Brain microvascular endothelial cell (primary cell): ENCODE measurements around the gene PIK3R2.
"Not testable (repeated sequence)": the region's sequence is repeated elsewhere in the genome, so short reads cannot be mapped to it uniquely, and the experiment has no call there.

Experiments used
- DNase-seq: peaks from one replicate; pipeline ENCODE4 v3.0.0-alpha.2; 2020
- H3K27ac ChIP-seq: fragments of 250-450 bp; sonication (Bioruptor Pico); 2 replicates; pipeline ENCODE4 v1.5.1; 2020; ENCODE audit warnings: mild to moderate bottlenecking, moderate library complexity
- H3K27me3 ChIP-seq: fragments of 250-450 bp; sonication (Bioruptor Pico); replicated peaks from 2 replicates; pipeline ENCODE4 v1.5.1; 2020; ENCODE audit warnings: mild to moderate bottlenecking
- H3K36me3 ChIP-seq: fragments of 250-450 bp; sonication (Bioruptor Pico); replicated peaks from 2 replicates; pipeline ENCODE4 v1.5.1; 2020; ENCODE audit warnings: mild to moderate bottlenecking
- H3K4me3 ChIP-seq: 2 replicates; pipeline ENCODE4 v1.5.1; 2011; ENCODE audit warnings: low read depth, mild to moderate bottlenecking, control low read depth, low read length, moderate library complexity
- in situ Hi-C: cut with HindIII; loops from 2 replicates; pipeline ENCODE4 v1.10.0; 2017; ENCODE audit warnings: low sequenced_read_pairs, low pct_ligation_motif_present
- TF ChIP-seq, protein P1 (sequence below): IDR thresholded peaks from 2 replicates; pipeline ENCODE4 v1.5.1; 2011; ENCODE audit warnings: low read depth, mild to moderate bottlenecking, moderate library complexity, low read length, control low read depth, inconsistent platforms; ENCODE audit errors: missing control alignments

The PIK3R2 gene

DNA sequence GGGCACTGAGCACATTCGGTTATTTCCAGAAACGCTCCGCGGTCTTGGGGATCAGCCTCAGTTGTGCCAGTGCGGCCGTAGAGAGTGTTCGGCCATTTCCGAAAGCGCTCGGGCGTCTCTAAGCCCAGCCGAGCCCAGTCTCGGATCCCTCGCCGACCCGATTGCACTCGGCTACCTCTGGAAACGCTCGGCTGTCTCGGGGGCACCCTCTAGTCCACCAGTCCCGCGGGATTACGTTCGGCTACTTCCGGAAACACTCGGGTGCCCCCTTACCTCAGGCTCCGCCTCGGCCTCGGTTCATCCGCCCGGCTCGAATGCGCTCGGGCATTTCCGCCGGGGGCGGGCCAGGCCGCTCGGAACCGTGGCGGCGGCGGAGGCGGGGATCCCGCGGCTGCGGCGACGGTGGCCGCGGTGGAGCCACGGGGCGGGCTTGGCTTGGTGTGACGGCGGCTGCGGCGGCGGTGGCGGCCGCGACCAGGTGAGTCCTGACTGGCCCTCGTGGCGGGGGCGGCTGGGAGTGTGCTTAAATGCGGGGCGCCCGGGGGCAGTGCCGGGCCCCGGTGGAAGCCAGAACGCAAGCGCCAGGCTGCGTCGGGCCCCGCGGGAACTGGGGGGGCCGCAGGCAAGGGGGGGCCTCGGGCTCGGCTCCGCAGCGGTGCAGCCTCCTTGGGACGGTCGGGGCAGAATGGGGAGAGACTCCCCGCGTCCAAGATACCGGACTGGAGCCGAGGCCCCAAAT, at the start of gene PIK3R2:
PIK3R2 (plus strand) TSS at position 347 of the 739 bp plus-strand sequence. CDS start 2,717 bp downstream, outside the sequence.
- TF ChIP-seq, protein P1, sequence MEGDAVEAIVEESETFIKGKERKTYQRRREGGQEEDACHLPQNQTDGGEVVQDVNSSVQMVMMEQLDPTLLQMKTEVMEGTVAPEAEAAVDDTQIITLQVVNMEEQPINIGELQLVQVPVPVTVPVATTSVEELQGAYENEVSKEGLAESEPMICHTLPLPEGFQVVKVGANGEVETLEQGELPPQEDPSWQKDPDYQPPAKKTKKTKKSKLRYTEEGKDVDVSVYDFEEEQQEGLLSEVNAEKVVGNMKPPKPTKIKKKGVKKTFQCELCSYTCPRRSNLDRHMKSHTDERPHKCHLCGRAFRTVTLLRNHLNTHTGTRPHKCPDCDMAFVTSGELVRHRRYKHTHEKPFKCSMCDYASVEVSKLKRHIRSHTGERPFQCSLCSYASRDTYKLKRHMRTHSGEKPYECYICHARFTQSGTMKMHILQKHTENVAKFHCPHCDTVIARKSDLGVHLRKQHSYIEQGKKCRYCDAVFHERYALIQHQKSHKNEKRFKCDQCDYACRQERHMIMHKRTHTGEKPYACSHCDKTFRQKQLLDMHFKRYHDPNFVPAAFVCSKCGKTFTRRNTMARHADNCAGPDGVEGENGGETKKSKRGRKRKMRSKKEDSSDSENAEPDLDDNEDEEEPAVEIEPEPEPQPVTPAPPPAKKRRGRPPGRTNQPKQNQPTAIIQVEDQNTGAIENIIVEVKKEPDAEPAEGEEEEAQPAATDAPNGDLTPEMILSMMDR, result no peak
- in situ Hi-C loops, result no loop called here
- H3K27me3 ChIP-seq, result no peaks in the 10 kb centered on the region
- peaks cover 2% of the 10 kb centered on the region for H3K36me3 ChIP-seq
- peak within 1 kb of the TSS; percentile 85 for H3K27ac ChIP-seq
- DNase-seq, result peak; percentile 99
- H3K4me3 ChIP-seq, result peak within 1 kb of the TSS; percentile 88

DNA sequence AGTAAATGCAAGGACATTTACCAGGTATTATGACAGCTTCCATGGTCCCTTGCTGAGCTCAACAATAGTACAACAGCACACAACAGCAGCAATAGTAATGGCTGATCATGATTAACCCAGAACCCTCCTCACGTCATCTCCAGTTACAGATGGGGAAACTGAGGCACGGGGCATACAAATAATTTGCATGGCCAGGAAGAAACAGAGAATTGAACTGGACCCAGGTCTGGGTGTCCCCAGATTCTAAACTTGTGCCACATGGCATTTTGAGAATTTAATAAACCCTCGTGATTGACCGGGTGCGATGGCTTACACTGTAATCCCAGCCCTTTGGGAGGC, 48.2 kb upstream of the PIK3R2 start:
- H3K27me3 ChIP-seq, result no peaks in the 10 kb centered on the region
- peak overlapping the region; percentile 48 for H3K4me3 ChIP-seq
- in situ Hi-C loops, result no loop called here

DNA sequence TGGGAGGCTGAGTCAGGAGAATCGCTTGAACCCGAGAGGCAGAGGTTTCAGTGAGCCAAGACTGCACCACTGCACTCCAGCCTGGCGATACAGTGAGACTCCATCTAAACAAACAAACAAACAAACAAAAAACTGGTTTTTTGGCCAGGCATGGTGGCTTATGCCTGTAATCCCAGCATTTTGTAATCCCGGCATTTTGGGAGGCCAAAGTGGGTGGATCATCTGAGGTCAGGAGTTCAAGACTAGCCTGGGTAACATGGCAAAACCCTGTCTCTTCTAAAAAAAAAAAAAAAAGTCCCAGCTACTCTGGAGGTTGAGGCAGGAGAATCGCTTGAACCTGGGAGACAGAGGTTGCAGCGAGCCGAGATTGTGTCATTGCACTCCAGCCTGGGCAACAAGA, 47.7 kb upstream of the PIK3R2 start:
- H3K27ac ChIP-seq, H3K4me3 ChIP-seq, in situ Hi-C loops, H3K27me3 ChIP-seq, H3K36me3 ChIP-seq, DNase-seq: not testable (repeated sequence)

More for the DNA sequence above, 48.2 kb upstream of the PIK3R2 start:
- no peak overlapping the region for H3K27ac ChIP-seq
- TF ChIP-seq, protein P1, result no peak
- DNase-seq, result no peak
- no peaks in the 10 kb centered on the region for H3K36me3 ChIP-seq

DNA sequence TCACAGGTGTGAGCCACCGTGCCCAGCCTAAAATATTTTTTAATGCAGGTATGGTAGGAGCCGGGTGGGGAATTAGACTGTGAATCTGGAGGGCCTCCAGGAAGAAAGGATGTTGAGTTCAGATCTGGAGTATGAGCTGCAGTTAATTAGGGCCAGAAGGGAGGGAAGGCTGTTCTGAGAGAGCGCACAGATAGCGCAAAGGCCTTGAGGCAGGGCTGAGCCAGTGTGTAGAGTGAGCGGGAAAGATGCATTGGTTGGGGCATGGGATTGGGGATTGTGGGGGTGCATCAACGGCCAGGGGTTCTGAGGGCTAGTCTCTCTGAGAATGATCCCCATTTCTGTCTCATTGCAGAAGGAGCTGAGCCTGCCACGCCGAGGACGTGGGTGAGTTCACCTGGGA, 45.7 kb upstream of the PIK3R2 start:
- Histone ChIP-seq H3K4me3 (no peak overlapping the region), H3K27ac (no peak overlapping the region), H3K27me3 (no peaks in the 10 kb centered on the region), H3K36me3 (no peaks in the 10 kb centered on the region)
- DNase-seq, result no peak
- TF ChIP-seq, protein P1, result no peak
- in situ Hi-C loops, result no loop called here

DNA sequence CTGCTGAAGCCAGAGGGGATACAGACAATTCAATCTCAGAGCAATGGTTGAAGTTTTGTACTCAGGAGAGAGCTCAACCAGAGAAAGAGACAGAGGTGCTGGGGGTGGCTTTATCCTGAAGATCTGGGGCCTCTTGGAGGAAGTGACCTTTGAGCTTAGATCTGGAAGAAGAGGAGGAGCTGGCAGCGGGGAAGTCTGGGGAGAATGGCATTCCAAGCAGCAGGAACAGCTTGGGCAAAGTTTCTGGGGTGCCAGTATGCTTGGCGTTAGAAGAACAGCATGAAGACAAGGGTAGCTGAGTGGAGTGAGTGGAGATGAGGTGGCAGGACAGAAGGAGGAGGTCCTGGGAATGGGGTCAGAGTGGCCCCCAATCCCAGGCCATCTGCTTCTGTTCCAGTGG, 44.1 kb upstream of the PIK3R2 start:
- Histone ChIP-seq H3K36me3 (no peaks in the 10 kb centered on the region), H3K4me3 (no peak overlapping the region), H3K27ac (no peak overlapping the region), H3K27me3 (no peaks in the 10 kb centered on the region)
- DNase-seq, result no peak
- in situ Hi-C loops, result no loop called here
- TF ChIP-seq, protein P1, result no peak

DNA sequence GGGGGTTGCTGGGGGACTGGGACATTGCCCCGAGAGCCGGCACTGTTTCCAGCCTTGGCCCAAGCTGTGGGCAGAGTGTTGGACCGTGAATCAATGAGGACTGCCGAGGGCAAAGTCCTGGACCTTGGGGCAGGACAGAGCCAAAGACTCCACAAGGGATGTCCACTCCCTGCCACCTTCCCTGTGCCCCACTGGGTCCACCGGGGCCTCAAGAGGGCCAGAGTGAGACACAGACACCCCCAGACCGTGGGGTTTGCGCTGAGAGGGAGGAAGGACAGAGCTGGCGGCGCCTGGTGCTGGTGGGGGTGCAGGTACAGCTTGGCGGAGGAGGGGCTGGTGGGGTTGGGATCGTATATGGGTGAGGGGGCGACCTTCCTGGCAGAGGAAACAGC, 43.6 kb upstream of the PIK3R2 start:
- TF ChIP-seq, protein P1, result no peak
- Histone ChIP-seq H3K27me3 (no peaks in the 10 kb centered on the region), H3K36me3 (no peaks in the 10 kb centered on the region), H3K4me3 (peak overlapping the region; percentile 63), H3K27ac (no peak overlapping the region)
- in situ Hi-C loops, result no loop called here
- no peak for DNase-seq
